Posterior vena cava (tissue), 2 donors: ENCODE measurements around the gene CPLANE1. TPM values are rescaled to one million over a fixed set of nuclear protein-coding genes. Genes with fewer than 3 reads are reported as not detected.
"Not testable (repeated sequence)": the region's sequence is repeated elsewhere in the genome, so short reads cannot be mapped to it uniquely, and the experiment has no call there.

ENCODE experiments used
- DNase-seq: peaks from one replicate; pipeline ENCODE4 v3.0.0-alpha.2; 2020; ENCODE audit warnings: low spot score
- intact Hi-C, 2 donors: fragments of 100-400 bp; cut with DNase I; formaldehyde crosslinking; loops; one replicate each; pipeline versions ENCODE4 v1.14.1 to v1.14.2; 2022 to 2023
- long read RNA-seq, 2 donors: library from polyadenylated mRNA; unstranded; transcript quantifications; one replicate each; pipeline ENCODE4 v2.0.0, GENCODE V29; 2020 to 2021
- total RNA-seq, 2 donors: library from RNA; stranded (reverse); fragmentation: NEBNext Ultra II Directional; extraction: Animal tissue kit (Norgen Biotek cat#: 25700); gene quantifications; one replicate each; pipeline ENCODE4 v1.2.1, GENCODE V29; 2021
- donor health status: DM: yes; HTN: yes; CAD: no.
- donor health status: DM: yes; HTN: yes; CAD: no.

Gene CPLANE1
- 10 to 100 TPM; 21.4 to 23.2 TPM for total RNA-seq
- long read RNA-seq, donor 1, partial matches to known transcripts = 3 of 4 reads
- long read RNA-seq, donor 1, other reads (novel, unspliced or antisense) = 1 of 4 reads
- long read RNA-seq, donor 2, partial matches to known transcripts = 2 of 7 reads
- long read RNA-seq, donor 2, other reads (novel, unspliced or antisense) = 5 of 7 reads

GRCh38 chr5:37248970-37249814 is at the start of gene CPLANE1:
Gene CPLANE1, minus strand, starts transcription at chr5:37249376. Its CDS starts 1,678 bp downstream, at chr5:37247698.
- DNase-seq = peak; percentile 92
- intact Hi-C loops = no loop called here

DNA sequence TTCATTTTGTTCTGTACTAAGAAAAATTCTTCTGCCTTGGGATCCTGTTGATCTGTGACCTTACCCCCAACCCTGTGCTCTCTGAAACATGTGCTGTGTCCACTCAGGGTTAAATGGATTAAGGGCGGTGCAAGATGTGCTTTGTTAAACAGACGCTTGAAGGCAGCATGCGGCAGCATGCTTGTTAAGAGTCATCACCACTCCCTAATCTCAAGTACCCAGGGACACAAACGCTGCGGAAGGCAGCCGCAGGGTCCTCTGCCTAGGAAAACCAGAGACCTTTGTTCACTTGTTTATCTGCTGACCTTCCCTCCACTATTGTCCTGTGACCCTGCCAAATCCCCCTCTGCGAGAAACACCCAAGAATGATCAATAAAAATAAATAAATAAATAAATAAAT is 47.1 kb upstream of the CPLANE1 start:
- intact Hi-C loops, DNase-seq: not testable (repeated sequence)

DNA sequence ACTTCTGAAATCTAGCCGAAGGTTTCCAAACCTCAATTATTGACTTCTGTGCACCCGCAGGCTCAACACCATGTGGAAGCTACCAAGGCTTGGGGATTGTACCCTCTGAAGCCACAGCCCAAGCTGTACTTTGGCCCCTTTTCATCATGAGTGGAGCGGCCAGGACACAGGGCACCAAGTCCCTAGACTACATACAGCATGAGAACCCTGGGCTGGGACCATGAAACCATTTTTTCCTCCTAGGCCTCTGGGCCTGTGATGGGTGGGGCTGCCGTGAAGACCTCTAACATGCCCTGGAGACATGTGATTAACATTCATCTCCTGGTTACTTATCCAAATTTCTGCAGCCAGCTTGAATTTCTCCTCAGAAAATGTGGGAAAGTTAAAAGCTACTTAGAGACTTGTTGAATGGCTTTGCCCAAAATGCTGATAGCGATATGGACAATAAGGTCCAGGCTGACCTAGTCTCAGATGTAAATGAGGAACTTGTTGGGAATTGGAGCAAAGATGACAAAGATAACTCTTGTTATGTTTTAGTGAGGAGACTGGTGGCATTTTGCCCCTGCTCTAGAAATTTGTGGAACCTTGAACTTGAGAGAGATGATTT is 34.1 kb upstream of the CPLANE1 start:
- intact Hi-C loops = no loop called here
- no peak for DNase-seq

- intact Hi-C loops = no loop called here
- no peak for DNase-seq
These were observed 26.3 kb upstream of the CPLANE1 start for GRCh38 chr5:37275511-37275910.

DNA sequence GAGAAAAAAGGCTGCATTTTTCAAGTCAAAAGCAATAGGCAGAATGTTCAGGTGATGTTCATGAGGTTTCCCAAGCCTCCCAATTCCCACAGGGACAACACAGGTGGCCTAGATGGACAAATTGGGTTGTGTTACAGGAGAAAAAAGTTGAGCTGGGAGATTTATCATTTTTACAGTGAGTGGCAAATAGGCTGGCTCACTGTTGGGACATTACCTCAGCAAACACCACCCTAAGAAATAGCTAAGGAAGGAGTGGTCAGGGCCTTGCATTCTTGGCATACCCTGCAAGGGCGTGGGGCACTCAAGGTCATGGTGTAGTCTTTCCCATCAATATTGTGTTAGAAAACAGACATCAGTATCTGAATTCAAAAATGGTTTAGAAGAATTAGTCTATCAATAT is 23.3 kb upstream of the CPLANE1 start:
- intact Hi-C loops = no loop called here
- DNase-seq = no peak

DNA sequence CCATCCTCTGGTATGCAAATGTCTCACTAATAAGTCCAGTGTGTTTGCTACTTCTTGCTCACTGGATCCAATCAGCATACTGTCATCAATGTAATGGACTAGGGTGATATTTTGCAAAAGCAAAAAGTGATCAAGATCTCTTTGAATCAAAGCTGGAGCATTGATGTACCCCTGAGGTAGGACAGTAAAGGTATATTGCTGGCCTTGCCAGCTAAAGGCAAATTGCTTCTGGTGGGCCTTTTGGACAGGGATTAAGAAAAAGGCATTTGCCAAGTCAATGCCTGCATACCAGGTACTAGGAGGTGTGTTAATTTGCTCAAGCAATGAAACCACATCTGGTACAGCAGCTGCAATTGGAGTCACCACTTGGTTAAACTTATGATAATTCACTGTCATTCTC is 18.9 kb upstream of the CPLANE1 start:
- intact Hi-C loops = loop anchor here in 1 of 2 donors (5.0 kb wide), 1 partner anchor 124 kb away; no protein-coding TSS in a partner anchor
- not testable (repeated sequence) for DNase-seq

GRCh38 chr5:37255774-37256358 is 6.7 kb upstream of the CPLANE1 start:
- DNase-seq = no peak
- intact Hi-C loops = no loop called here

DNA sequence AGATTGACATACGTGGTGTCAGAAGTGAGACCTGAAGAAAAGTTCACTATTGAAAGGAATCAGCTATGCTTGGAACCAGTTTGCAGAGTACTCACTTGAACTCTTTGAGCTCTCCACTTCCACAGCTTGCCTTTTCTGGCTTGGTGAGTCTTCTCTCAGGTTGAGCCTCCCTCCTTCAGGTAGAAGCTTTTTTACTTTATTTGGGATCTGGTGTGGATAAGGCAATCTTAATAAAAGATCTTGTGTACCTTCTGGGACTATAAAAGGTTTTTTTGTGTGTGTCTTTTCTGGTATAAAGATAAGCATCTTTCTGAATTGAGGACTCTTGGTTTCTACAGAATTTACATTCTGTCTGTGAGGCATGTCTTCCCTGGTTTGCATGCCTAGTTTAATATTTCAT is 5.4 kb upstream of the CPLANE1 start:
- no peak for DNase-seq
- intact Hi-C loops = no loop called here

- intact Hi-C loops = no loop called here
- no peak for DNase-seq
These were observed 2.5 kb upstream of the CPLANE1 start for GRCh38 chr5:37251665-37252064.

- intact Hi-C loops = no loop called here
- no peak for DNase-seq
These were observed 614 bp upstream of the CPLANE1 start for GRCh38 chr5:37249815-37250164.

DNA sequence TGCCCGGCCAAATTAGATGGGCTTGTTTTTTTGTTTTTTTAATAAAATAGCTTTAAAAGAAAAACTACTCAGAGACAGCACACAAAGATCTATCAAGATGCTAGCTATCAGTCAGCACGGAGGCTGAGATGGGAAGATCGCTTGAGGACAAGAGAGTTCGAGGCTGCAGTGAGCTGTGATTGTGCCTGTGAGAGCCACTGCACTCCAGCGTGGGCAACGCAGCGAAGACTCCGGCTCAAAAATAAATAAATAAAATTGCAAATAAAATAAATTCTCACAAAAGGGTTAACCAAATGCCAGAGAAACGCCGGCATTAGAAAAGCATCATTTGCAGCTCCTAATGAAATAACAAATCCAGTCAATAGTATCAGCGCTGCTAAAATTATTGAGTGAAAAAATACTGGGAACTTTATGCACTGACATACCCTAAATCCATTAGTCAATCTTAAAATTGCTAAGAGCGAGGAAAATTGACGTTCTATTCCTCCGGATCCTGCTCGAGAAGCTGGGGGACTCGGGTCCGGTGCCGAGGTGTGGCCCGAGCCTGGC is 681 bp downstream of the CPLANE1 start:
- intact Hi-C loops = no loop called here
- no peak for DNase-seq

GRCh38 chr5:37247496-37247895 is 1.7 kb downstream of the CPLANE1 start:
- intact Hi-C loops = no loop called here
- no peak for DNase-seq

DNA sequence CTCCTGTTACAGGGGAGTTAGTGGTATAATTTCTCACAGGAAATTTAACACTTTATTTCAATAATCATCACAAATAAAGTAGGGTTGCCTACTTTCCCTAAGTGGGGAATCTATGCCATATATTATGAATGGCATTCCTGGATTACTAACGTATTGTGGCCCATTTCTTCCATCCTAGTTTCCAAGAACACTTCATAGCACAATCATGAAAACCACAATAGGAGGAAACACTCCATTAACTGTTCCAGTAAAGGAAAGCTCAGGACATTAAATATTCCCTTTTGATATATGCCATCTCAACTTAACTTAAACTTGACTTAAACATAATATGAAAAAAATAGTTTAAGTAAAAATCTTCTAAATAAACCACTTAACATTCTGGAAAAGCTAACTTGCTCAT is 2.1 kb downstream of the CPLANE1 start:
- no peak for DNase-seq
- intact Hi-C loops = no loop called here

GRCh38 chr5:37234288-37234687 is 14.9 kb downstream of the CPLANE1 start:
- intact Hi-C loops = no loop called here
- DNase-seq = no peak

GRCh38 chr5:37226377-37226776 is 22.8 kb downstream of the CPLANE1 start:
- intact Hi-C loops = loop anchor here in 1 of 2 donors (5.0 kb wide), 1 partner anchor 1526 kb away; no protein-coding TSS in a partner anchor
- no peak for DNase-seq

DNA sequence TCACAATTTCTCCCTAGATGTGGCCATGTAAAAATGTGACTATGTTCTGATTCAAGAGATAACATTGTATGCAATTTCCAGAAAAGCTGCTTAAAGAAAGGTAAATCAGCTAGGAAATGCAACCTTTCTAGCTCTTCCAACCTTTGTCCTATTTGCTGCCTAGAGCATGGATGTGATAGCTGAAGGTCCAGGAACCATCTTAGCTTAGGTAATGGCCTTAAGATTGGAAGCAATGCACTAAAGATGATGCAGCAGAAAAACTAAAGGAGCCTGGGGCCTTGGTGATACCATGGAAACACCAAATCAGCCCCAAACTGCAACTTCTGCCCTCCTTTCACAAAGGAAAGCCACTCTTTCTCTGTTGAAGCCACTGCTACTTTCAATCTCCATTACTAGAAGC is 27.0 kb downstream of the CPLANE1 start:
- intact Hi-C loops = loop anchor here in 1 of 2 donors (5.0 kb wide), 1 partner anchor 275 kb away; no protein-coding TSS in a partner anchor

GRCh38 chr5:37220426-37220825 is 28.8 kb downstream of the CPLANE1 start:
- DNase-seq = not testable (repeated sequence)
- intact Hi-C loops = loop anchor here in 1 of 2 donors (5.0 kb wide), 1 partner anchor 273 kb away; no protein-coding TSS in a partner anchor

More for the DNA sequence above, 27.0 kb downstream of the CPLANE1 start:
- no peak for DNase-seq

- intact Hi-C loops, DNase-seq: not testable (repeated sequence)
These were observed 29.8 kb downstream of the CPLANE1 start for GRCh38 chr5:37219384-37219783.

GRCh38 chr5:37217976-37218375 is 31.2 kb downstream of the CPLANE1 start:
- intact Hi-C loops = no loop called here

GRCh38 chr5:37214550-37214949 is 34.6 kb downstream of the CPLANE1 start:
- intact Hi-C loops = no loop called here
- no peak for DNase-seq

More at GRCh38 chr5:37217976-37218375, 31.2 kb downstream of the CPLANE1 start:
- DNase-seq = no peak
